Keratinocyte (primary cell): ENCODE results near the gene PLA2G4D. TPM values are rescaled to one million over a fixed set of nuclear protein-coding genes. Genes with fewer than 3 reads are reported as not detected.

ENCODE experiments used
- DNase-seq: peaks from one replicate; pipeline ENCODE4 v3.0.0-alpha.2; 2011; ENCODE audit warnings: low read depth, missing footprints, low spot score
- FAIRE-seq: peaks from 2 replicates; lab custom pipeline; 2011; peaks lifted over from hg19 to GRCh38; lab: Jason Lieb, UNC
- H2AFZ ChIP-seq: 2 replicates; pipeline ENCODE4 v1.6.0; 2012; ENCODE audit warnings: low read length, control low read depth, inconsistent platforms; ENCODE audit not compliant: control insufficient read depth
- H3K27ac ChIP-seq: 2 replicates; pipeline ENCODE4 v1.5.1; 2011; ENCODE audit warnings: low read length; ENCODE audit not compliant: control insufficient read depth, insufficient read depth
- H3K27me3 ChIP-seq: 3 replicates; pipeline ENCODE4 v1.6.0; 2011; ENCODE audit warnings: low read length; ENCODE audit not compliant: control insufficient read depth, insufficient read depth; ENCODE audit errors: extremely low read depth
- H3K36me3 ChIP-seq, 2 experiments: 2 replicates in 1 of 2; 3 replicates in 1 of 2; pipeline ENCODE4 v1.5.1; 2011; ENCODE audit warnings: low read length in 2 of 2, mild to moderate bottlenecking in 1 of 2; ENCODE audit not compliant: control insufficient read depth in 2 of 2, insufficient read depth in 2 of 2; ENCODE audit errors: extremely low read depth in 1 of 2
- H3K4me1 ChIP-seq: 3 replicates; pipeline ENCODE4 v1.5.1; 2011; ENCODE audit warnings: low read length; ENCODE audit not compliant: control insufficient read depth, insufficient read depth; ENCODE audit errors: extremely low read depth
- H3K4me2 ChIP-seq: 3 replicates; pipeline ENCODE4 v1.6.0; 2011; ENCODE audit warnings: low read depth, low read length; ENCODE audit not compliant: control insufficient read depth, insufficient read depth; ENCODE audit errors: extremely low read depth
- H3K4me3 ChIP-seq, 3 experiments: fragments of 200-600 bp in 1 of 3; sonication (generic) in 1 of 3; 2 replicates in 2 of 3; 3 replicates in 1 of 3; pipeline ENCODE4 v1.5.1; 2011 to 2016; ENCODE audit warnings: low read length in 3 of 3, mild to moderate bottlenecking in 3 of 3, control low read depth in 2 of 3, inconsistent platforms in 1 of 3, low read depth in 1 of 3, mixed read lengths in 1 of 3, mixed run types in 1 of 3, moderate library complexity in 1 of 3; ENCODE audit not compliant: control insufficient read depth in 2 of 3, insufficient read depth in 2 of 3; ENCODE audit errors: extremely low read depth in 1 of 3
- H3K79me2 ChIP-seq: 2 replicates; pipeline ENCODE4 v1.6.0; 2012; ENCODE audit warnings: low read length; ENCODE audit not compliant: control insufficient read depth, insufficient read depth
- H3K9ac ChIP-seq: 3 replicates; pipeline ENCODE4 v1.6.0; 2011; ENCODE audit warnings: low read length; ENCODE audit not compliant: control insufficient read depth, insufficient read depth; ENCODE audit errors: extremely low read depth
- H3K9me1 ChIP-seq: 3 replicates; pipeline ENCODE4 v1.6.0; 2011; ENCODE audit warnings: low read length; ENCODE audit not compliant: control insufficient read depth, insufficient read depth; ENCODE audit errors: extremely low read depth
- H3K9me3 ChIP-seq: 2 replicates; pipeline ENCODE4 v1.5.1; 2012; ENCODE audit warnings: low read depth, low read length; ENCODE audit not compliant: control insufficient read depth
- H4K20me1 ChIP-seq: 3 replicates; pipeline ENCODE4 v1.6.0; 2011; ENCODE audit warnings: low read length; ENCODE audit not compliant: control insufficient read depth, insufficient read depth; ENCODE audit errors: extremely low read depth
- CTCF ChIP-seq, 3 experiments: IDR thresholded peaks in 1 of 3; conservative IDR thresholded peaks in 1 of 3; optimal IDR thresholded peaks in 1 of 3; 2 replicates in 2 of 3; 3 replicates in 1 of 3; pipeline versions ENCODE3 to v1.5.1; 2011; ENCODE audit warnings: low read length in 3 of 3, mild to moderate bottlenecking in 3 of 3, moderate library complexity in 2 of 3, control low read depth in 1 of 3, inconsistent platforms in 1 of 3; ENCODE audit not compliant: insufficient read depth in 2 of 3; ENCODE audit errors: extremely low read depth in 1 of 3
- EZH2 ChIP-seq: IDR thresholded peaks from one replicate; pipeline ENCODE4 v1.6.1; 2012; ENCODE audit warnings: inconsistent platforms, mild to moderate bottlenecking, low read length, moderate library complexity
- dilution Hi-C: fragments of 300-500 bp; cut with MboI; formaldehyde crosslinking; loops from one replicate; pipeline ENCODE4 v1.7.0; 2020; ENCODE audit warnings: low sequenced_read_pairs; ENCODE audit not compliant: extremely low pct_ligation_motif_present
- polyA plus RNA-seq, 5 experiments: library from polyadenylated mRNA; depleted of rRNA in 3 of 5; stranded (reverse) in 3 of 5; stranded (forward) in 1 of 5; unstranded in 1 of 5; fragments of >200 nt; gene quantifications; 1 replicate in 1 of 5; 2 replicates in 3 of 5; 3 replicates in 1 of 5; pipeline versions ENCODE4 v1.2.1 to v1.2.3, GENCODE V29; 2011 to 2012; ENCODE audit warnings: missing spikeins in 2 of 5, low read depth in 1 of 5, low replicate concordance in 1 of 5

The PLA2G4D gene
- polyA plus RNA-seq, 1 donor (not counting 4 experiments of a cell fraction or from before 2014, with no cell fraction given), result 0.69 TPM

DNA sequence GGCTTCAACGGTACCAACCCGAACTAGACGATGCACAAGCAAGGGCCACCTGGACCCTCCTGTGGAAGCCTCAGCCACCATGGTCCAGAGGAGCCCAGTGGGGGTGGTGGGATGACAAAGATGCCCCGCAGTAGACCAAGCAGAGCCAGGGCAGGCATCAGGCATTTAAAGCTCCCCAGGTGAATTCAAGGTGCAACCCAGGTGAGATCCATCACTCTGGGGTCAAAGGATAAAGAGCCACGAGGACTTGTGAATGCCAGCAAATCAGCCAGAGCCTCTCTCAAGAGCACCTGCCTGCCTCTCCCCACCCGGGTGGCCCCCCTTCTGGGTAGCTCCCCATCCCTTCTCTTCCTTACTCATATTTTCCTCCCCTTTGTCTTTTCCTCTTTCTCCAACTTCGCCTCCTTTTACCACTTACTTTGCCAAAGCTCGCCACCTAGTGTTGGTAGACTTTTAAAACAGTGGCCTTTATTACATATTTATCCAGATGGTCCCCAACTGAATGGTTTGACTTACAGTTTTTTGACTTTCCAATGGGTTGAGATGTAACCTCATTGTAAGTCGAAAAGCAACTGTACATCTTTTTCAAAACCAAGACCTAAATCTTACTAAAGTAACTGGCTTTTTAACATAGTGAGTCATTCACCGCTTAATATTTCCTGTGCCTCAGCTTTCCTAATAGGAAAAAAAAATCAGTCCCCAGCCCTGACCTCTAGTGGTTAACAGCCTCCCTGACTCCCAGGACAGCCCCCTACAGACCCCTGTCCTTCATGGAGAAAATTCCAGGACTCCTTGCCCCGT lies 43.3 kb upstream of the PLA2G4D start:
- DNase-seq, result no peak
- H3K9ac ChIP-seq, result no peak overlapping the region
- H3K36me3 ChIP-seq, result no peaks in the 10 kb centered on the region
- H3K4me2 ChIP-seq, result no peak overlapping the region
- H3K27me3 ChIP-seq, result no peaks in the 10 kb centered on the region
- H3K4me1 ChIP-seq, result peaks cover 3% of the 10 kb centered on the region
- H3K9me1 ChIP-seq, result no peaks in the 10 kb centered on the region
- no peak overlapping the region for H3K4me3 ChIP-seq
- no peaks in the 10 kb centered on the region for H3K79me2 ChIP-seq
- H3K27ac ChIP-seq, result no peak overlapping the region
- no peaks in the 10 kb centered on the region for H4K20me1 ChIP-seq
- peak; percentile 46 for FAIRE-seq
- peak; percentile 24 to 56 (median 34) for TF ChIP-seq CTCF (optimal IDR thresholded peaks at IDR 0.05 in 1 of 3, IDR thresholded peaks at IDR 0.05 in 1 of 3, conservative IDR thresholded peaks at IDR 0.05 in 1 of 3; ENCODE audit: extremely low read depth in 1 of 3, insufficient read depth in 2 of 3, low read length in 3 of 3)
- no peak for TF ChIP-seq EZH2
- dilution Hi-C loops, result no loop called here
- no peak overlapping the region for H2AFZ ChIP-seq
- H3K9me3 ChIP-seq, result no peaks in the 10 kb centered on the region

DNA sequence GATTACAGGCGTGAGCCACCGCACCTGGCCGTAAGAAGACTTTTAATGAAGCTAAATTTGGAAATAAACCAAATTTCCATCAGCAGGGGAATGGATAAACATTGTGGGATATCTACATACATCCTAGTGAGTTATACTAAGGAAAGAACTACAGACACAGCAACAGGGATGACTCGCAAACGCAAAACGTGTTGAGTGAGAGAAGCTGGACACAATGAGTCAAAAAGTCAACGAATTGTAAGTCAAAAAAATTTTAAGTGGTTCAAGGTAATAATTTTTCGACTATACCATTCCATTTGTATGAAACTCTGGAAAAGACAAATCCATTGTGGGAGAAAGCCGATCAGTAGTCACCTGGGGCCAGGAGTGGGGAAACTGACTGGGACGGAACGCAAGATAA lies 42.2 kb upstream of the PLA2G4D start:
- no peak for DNase-seq
- Histone ChIP-seq H4K20me1 (no peaks in the 10 kb centered on the region), H3K9ac (no peak overlapping the region), H3K36me3 (no peaks in the 10 kb centered on the region), H3K4me3 (no peak overlapping the region), H3K9me3 (no peaks in the 10 kb centered on the region), H3K4me2 (no peak overlapping the region), H3K9me1 (no peaks in the 10 kb centered on the region), H3K4me1 (peaks cover 3% of the 10 kb centered on the region), H3K27me3 (no peaks in the 10 kb centered on the region), H3K79me2 (no peaks in the 10 kb centered on the region), H3K27ac (no peak overlapping the region), H2AFZ (no peak overlapping the region)
- no peak for TF ChIP-seq EZH2
- TF ChIP-seq CTCF (optimal IDR thresholded peaks at IDR 0.05 in 1 of 3, IDR thresholded peaks at IDR 0.05 in 1 of 3, conservative IDR thresholded peaks at IDR 0.05 in 1 of 3; ENCODE audit: extremely low read depth in 1 of 3, insufficient read depth in 2 of 3, low read length in 3 of 3), result no peak
- FAIRE-seq, result no peak
- dilution Hi-C loops, result no loop called here
